ENCODE measurements around the gene LDLRAD4.

Gene LDLRAD4

DNA sequence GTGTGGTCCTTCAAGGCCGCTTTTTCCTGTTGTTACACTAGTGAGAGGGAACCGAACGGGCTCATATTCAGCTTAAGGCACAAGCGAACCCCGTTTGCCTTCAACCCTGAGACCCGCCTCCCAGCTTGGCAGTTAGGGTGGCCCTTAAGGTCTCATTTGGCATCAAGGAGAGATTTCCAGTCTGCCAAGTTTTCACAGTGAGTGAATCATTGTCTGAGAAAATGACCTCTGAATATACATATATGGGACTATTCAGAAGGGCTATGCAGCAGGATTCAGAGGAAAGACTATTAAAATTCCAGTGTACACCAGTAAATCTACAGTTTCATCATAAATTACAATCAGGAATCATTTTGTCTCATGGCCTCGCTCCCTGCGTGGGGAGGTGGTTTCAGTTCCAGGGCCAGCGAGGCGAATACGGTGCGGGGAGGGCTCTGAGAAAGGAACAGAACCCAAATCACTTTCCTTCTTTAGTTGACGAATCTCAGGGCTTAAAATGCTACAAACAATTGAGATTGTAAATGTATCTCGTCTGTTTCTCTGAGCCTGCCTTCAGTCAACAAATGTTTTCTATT lies 276.4 kb downstream of the LDLRAD4 start:
- no peak for DNase-seq (ENCODE audit: low spot score)
- TF ChIP-seq, protein P1, sequence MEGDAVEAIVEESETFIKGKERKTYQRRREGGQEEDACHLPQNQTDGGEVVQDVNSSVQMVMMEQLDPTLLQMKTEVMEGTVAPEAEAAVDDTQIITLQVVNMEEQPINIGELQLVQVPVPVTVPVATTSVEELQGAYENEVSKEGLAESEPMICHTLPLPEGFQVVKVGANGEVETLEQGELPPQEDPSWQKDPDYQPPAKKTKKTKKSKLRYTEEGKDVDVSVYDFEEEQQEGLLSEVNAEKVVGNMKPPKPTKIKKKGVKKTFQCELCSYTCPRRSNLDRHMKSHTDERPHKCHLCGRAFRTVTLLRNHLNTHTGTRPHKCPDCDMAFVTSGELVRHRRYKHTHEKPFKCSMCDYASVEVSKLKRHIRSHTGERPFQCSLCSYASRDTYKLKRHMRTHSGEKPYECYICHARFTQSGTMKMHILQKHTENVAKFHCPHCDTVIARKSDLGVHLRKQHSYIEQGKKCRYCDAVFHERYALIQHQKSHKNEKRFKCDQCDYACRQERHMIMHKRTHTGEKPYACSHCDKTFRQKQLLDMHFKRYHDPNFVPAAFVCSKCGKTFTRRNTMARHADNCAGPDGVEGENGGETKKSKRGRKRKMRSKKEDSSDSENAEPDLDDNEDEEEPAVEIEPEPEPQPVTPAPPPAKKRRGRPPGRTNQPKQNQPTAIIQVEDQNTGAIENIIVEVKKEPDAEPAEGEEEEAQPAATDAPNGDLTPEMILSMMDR (IDR thresholded peaks at IDR 0.05; ENCODE audit: extremely low read depth, missing control alignments), result no peak

DNA sequence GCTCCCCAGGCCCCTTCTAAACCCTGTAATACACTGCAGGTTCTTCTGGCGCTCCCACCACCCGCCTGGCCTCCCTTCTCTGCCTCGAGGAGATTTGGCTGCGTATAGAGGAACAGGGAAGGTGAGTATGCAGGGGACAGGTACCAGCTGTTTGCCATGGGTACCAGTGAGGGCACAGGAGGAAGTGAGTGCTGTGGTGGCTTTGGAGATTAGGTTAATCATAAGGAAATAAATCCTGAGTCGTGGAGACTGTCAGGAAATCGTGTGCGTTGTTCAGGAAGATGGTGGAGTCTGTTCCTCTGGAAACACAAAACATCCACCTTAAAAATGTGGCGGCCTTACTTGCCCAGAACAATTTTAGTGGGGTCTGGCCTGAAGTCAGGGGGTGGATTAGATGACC lies 277.4 kb downstream of the LDLRAD4 start:
- TF ChIP-seq, protein P1 (IDR thresholded peaks at IDR 0.05; ENCODE audit: extremely low read depth, missing control alignments), result no peak

DNA sequence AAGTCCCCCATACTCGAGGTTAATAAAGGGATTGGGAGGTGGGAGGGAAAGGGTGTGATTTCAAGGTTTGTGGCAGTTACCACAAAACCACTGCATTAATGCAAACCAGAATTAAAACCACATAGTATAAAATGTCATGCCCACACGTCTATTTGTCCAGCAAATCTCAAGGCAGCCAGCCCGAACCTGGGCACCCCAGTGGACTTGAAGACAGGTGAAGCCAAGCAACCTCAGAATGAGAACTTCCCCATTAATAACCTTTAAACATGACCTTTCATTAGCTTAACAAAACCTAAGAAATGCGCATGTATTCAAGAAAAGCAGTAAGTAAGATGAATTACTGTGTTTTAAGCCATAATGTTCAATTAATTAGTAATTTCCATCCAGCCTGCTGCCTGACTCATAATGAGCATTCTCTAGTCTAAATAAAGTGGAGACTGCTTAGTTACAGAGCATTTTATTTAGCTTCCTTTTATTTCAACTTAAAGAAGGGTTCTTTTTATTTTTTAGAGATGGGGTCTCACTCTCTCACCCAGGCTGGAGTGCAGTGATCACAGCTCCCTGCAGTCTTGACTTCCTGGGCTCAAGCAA lies 278.2 kb downstream of the LDLRAD4 start:
- TF ChIP-seq, protein P1 (IDR thresholded peaks at IDR 0.05; ENCODE audit: extremely low read depth, missing control alignments), result no peak
- DNase-seq (ENCODE audit: low spot score), result no peak

More for the DNA sequence above, 277.4 kb downstream of the LDLRAD4 start:
- DNase-seq (ENCODE audit: low spot score), result no peak

DNA sequence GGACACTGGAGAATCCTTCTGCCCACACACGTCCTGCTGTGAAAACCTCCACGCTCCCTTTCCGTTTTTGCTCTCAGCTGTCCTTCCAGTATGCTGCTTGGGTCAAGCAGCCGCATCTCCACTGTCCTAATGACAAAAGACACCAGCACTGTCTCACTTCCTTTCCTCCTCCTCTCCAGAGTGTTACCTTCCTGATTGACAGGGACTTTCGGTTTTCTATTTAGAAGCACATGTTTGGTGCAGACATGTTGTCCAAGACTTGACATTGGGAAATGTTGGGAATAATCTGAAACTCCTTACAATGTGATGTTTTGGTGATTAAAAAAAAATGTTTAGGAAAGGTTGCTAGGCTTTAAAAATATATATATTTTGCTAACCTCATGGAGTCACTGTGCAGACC lies 281.2 kb downstream of the LDLRAD4 start:
- no peak for DNase-seq (ENCODE audit: low spot score)
- TF ChIP-seq, protein P1 (IDR thresholded peaks at IDR 0.05; ENCODE audit: extremely low read depth, missing control alignments), result no peak

DNA sequence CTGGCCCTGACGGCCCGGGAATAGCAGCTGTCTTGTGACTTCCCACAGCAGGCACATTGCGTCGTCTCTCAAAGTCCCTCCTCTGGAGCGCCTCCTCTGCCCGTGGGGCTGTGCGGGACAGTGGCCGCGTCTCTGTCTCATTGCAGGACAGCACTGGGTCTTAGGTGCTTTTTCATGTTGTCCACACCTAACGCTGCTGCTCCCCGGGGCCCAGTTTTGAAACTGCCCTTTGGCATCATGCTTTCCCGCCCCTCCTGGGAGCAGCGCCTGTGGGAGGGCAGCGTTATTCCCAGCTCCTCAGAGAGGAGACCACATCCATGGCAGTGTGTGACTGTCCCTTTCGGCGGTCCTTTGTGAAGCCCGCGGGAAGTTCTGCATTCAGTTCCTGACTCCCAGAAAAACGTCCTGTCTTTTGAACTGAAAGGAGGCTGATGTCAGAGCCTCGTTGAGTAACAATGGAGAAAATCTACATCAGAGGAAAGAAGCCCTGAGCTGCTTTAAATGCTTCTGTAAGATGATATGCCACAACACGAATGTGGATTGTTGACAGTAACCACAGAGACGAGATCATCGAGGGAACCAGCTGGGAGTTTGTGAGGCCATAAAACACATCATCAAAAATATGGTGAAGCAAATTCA lies 281.8 kb downstream of the LDLRAD4 start:
- no peak for DNase-seq (ENCODE audit: low spot score)
- TF ChIP-seq, protein P1 (IDR thresholded peaks at IDR 0.05; ENCODE audit: extremely low read depth, missing control alignments), result no peak

DNA sequence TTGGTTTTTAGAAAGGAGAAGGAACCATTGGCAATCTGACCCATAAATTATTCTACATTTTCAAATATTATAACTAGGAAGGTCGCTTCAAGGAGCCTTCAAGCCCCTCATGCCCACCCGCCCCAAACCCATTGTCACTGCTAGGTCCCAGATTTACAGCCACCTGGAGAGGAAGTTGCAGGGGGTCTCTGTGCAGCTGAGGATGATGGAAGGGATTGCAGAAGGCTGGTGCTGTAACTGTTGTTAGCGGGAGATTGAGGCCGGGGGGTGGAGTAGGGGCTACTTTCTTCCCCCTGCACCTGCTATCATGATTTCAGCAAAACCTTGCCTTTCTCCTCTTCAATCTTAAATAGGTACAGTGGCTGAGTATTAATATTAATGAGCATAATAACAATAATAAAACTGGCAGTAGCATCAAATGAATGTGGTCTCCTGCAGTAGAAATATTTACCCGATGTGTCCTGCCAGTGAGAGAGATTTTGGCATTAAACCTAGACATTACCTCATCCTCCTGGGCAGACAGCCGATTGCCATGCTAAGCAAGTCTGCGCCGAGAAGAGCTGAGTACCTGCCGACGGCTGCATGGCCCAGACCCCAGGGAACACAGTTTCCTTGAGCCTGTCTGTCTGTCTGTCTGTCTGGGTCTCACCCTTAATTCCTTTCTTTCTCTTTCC lies 282.4 kb downstream of the LDLRAD4 start:
- DNase-seq (ENCODE audit: low spot score), result no peak

More for the DNA sequence above, 282.4 kb downstream of the LDLRAD4 start:
- TF ChIP-seq, protein P1 (IDR thresholded peaks at IDR 0.05; ENCODE audit: extremely low read depth, missing control alignments), result no peak

All from GM20000 (cell line).